Measurements from ENCODE around the gene PERCC1. TPM values are rescaled to one million over a fixed set of nuclear protein-coding genes. Genes with fewer than 3 reads are reported as not detected.
A peak's percentile ranks its signal among the peaks of the same experiment; 100 is the strongest.

PERCC1 gene
- not detected in 2 replicates for total RNA-seq (2014; rRNA removed)
- not detected for Bru-seq, nascent RNA
- BruChase-seq, experiment 1, labeled RNA remaining after a 6-hour chase = not detected
- not detected for BruChase-seq, experiment 2, labeled RNA remaining after a 2-hour chase
- long read RNA-seq = 0 reads

DNA sequence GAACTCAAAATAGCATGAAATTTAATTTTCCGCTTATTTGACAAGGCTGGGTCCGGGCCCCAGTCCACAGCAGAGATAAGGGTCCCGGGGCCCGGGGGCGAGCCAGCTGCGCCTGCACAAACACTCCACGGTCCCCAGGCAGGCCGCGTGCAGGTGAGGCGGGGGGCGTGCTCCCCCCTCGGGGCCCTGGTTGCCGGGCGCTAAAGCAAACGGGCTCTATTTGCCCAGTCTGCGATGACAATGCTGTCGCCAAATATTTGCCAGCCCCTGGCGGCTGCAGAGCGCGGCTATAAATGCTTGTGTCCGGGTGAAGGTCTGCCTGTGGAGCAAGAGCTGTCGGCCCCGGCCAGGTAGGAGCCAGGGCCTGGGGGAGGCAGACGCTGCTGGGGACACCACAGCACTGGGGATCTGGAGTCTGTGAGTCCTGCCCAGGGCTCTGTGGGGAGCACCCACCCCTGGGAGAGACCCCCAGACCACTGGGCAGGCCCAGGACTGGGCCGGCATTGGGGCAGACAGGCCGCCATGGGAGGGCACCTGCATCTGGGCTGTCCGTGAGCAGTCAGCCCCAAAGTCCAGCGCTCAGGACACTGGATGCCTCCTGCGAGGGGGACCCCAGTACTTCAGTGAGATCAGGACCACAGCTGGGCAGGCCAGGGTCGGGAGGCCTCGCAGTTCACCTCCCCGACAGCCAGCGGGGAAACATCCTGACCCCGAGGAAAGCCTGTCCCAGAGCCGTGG lies at the start of gene PERCC1:
Gene PERCC1, plus strand, starts transcription at position 320 of the 738 bp plus-strand sequence. CDS start 1,516 bp downstream, outside the sequence.
- no peaks in the 10 kb centered on the region for H3K4me1 ChIP-seq (ENCODE audit: insufficient read depth, low read length)
- no peak within 1 kb of the TSS for H3K27ac ChIP-seq (ENCODE audit: low read length)
- DNase-seq (peak; percentile 21), ATAC-seq (peak; percentile 74)
- H3K9me2 ChIP-seq (replicated peaks; ENCODE audit: low read length) = no peaks in the 10 kb centered on the region
- no TSS peak for BruUV-seq (replicated peaks)
- ChIA-PET CTCF (no interaction called here), POLR2A (ENCODE audit: unreplicated experiment) (no interaction called here)
- H3K9ac ChIP-seq (ENCODE audit: low read length) = no peak within 1 kb of the TSS
- H4K20me1 ChIP-seq (ENCODE audit: low read length) = no peaks in the 10 kb centered on the region
- no peak for TF ChIP-seq EZH2phosphoT487 (IDR thresholded peaks at IDR 0.05; ENCODE audit: borderline replicate concordance, low read length)
- TF ChIP-seq EZH2 (IDR thresholded peaks at IDR 0.05; ENCODE audit: low read length, unreplicated experiment) = no peak
- TF ChIP-seq, protein P1, sequence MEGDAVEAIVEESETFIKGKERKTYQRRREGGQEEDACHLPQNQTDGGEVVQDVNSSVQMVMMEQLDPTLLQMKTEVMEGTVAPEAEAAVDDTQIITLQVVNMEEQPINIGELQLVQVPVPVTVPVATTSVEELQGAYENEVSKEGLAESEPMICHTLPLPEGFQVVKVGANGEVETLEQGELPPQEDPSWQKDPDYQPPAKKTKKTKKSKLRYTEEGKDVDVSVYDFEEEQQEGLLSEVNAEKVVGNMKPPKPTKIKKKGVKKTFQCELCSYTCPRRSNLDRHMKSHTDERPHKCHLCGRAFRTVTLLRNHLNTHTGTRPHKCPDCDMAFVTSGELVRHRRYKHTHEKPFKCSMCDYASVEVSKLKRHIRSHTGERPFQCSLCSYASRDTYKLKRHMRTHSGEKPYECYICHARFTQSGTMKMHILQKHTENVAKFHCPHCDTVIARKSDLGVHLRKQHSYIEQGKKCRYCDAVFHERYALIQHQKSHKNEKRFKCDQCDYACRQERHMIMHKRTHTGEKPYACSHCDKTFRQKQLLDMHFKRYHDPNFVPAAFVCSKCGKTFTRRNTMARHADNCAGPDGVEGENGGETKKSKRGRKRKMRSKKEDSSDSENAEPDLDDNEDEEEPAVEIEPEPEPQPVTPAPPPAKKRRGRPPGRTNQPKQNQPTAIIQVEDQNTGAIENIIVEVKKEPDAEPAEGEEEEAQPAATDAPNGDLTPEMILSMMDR (conservative IDR thresholded peaks at IDR 0.05; ENCODE audit: low read depth, low read length) = 0 out of 2 replicates have a peak, but pooled peaks have one; percentile 22
- H3K9me3 ChIP-seq (ENCODE audit: low read length) = no peaks in the 10 kb centered on the region
- no peak within 1 kb of the TSS for H3K4me3 ChIP-seq (ENCODE audit: low read length)
- H3K27me3 ChIP-seq (ENCODE audit: low read length) = no peaks in the 10 kb centered on the region
- intact Hi-C loops (cut with micrococcal nuclease) = no loop called here
- H3K4me2 ChIP-seq (ENCODE audit: low read length) = peak within 1 kb of the TSS; percentile 41; the same call in 1 of the 2 replicates
- no peaks in the 10 kb centered on the region for H3F3A ChIP-seq (ENCODE audit: low read length, unreplicated experiment)
- peak within 1 kb of the TSS; percentile 59 for H2AFZ ChIP-seq (ENCODE audit: low read length)
- H3K79me2 ChIP-seq (ENCODE audit: low read length) = no peaks in the 10 kb centered on the region
- no peaks in the 10 kb centered on the region for H3K36me3 ChIP-seq (ENCODE audit: low read depth, low read length)

DNA sequence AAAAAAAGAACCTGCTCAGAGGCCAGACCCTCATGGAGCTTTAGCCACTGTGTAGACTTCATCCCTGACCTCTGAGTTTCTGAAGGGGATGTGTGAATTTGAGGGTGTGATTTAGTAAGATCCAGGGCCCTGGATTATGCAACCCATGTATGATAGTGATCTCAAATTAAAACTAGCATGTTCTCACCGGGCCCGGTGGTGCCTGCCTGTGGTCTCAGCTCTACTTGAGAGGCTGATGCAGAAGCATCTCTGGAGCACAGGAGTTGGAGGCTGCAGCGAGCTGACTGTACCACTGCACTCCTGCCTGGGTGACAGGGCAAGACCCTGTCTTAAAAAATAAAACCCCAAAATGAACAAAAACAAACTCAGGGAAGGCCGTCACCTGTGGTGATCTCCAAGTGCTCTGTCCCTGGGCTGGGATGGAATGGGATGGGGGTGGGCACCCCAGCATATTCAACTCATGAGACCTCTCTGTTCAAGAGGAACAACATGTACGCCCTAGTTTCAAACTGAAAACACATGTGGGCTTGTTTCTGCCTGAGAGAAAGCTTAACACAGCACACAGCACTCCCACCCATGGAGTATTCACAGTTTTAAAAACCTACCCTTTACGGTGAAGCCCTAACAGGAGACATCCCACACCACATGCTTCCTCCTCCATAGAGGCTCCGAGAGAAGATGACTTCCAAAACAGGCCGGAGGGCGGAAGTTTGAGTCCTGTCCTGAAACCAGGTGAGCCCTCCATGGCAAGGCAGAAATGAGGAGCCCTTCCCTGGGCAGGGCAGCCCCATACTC lies 49.1 kb upstream of the PERCC1 start:
- intact Hi-C loops (cut with micrococcal nuclease) = no loop called here
- Histone ChIP-seq H3K36me3 (ENCODE audit: low read depth, low read length) (no peaks in the 10 kb centered on the region), H3K9me3 (ENCODE audit: low read length) (no peaks in the 10 kb centered on the region), H3K4me3 (ENCODE audit: low read length) (no peak overlapping the region), H3K4me2 (ENCODE audit: low read length) (no peak overlapping the region), H3K27me3 (ENCODE audit: low read length) (no peaks in the 10 kb centered on the region), H3F3A (ENCODE audit: low read length, unreplicated experiment) (no peaks in the 10 kb centered on the region), H3K4me1 (ENCODE audit: insufficient read depth, low read length) (peaks cover 13% of the 10 kb centered on the region), H3K27ac (ENCODE audit: low read length) (no peak overlapping the region), H3K9me2 (replicated peaks; ENCODE audit: low read length) (no peaks in the 10 kb centered on the region), H2AFZ (ENCODE audit: low read length) (no peak overlapping the region), H3K79me2 (ENCODE audit: low read length) (peaks cover 26% of the 10 kb centered on the region), H3K9ac (ENCODE audit: low read length) (no peak overlapping the region), H4K20me1 (ENCODE audit: low read length) (peaks cover 4% of the 10 kb centered on the region; the same call in 1 of the 2 replicates)
- ChIA-PET CTCF (no interaction called here), POLR2A (ENCODE audit: unreplicated experiment) (no interaction called here)
- no TSS peak for BruUV-seq (replicated peaks)
- TF ChIP-seq EZH2phosphoT487 (IDR thresholded peaks at IDR 0.05; ENCODE audit: borderline replicate concordance, low read length) (no peak), EZH2 (IDR thresholded peaks at IDR 0.05; ENCODE audit: low read length, unreplicated experiment) (no peak)
- TF ChIP-seq, protein P1 (conservative IDR thresholded peaks at IDR 0.05; ENCODE audit: low read depth, low read length) = no peak
- DNase-seq (no peak), ATAC-seq (no peak)

All from PC-3 (cell line).